ENCODE measurements around the gene PPP1R8. TPM values are rescaled to one million over a fixed set of nuclear protein-coding genes. Genes with fewer than 3 reads are reported as not detected.
A peak's percentile ranks its signal among the peaks of the same experiment; 100 is the strongest.
"Not testable (repeated sequence)": the region's sequence is repeated elsewhere in the genome, so short reads cannot be mapped to it uniquely, and the experiment has no call there.

The PPP1R8 gene
- total RNA-seq, 4 donors from 2014 or later, result 33.2 to 51.6 (median 42.0) TPM

DNA sequence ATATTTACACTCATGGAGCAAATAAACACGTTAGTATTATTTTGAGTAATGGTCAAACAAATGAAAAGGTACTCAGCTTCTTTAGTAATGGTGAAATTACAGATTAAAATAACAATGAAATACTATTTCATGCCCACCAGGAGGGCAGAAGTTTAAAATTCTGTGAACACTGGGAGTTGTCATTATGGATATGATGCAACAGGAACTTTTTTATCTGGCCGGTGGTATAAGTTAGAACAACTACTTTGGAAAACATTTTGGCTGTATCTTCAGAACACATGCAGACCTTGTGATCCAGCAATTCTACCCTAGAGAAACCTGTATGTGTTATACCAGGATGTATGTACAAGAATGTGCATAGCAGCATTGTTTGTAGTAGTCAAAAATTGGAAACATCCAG is 23.2 kb upstream of the PPP1R8 start:
- H3K4me1 ChIP-seq, result no peaks in the 10 kb centered on the region
- no peaks in the 10 kb centered on the region for H3K27me3 ChIP-seq
- H3K9me3 ChIP-seq, result no peaks in the 10 kb centered on the region
- H3K4me3 ChIP-seq, result no peak overlapping the region
- H3K27ac ChIP-seq (replicated peaks in 1 of 4), result no peak overlapping the region
- 75% methylated on average over 2 of the region's 2 CpGs for WGBS
- TF ChIP-seq POLR2AphosphoS5 (IDR thresholded peaks at IDR 0.05), result no peak
- TF ChIP-seq, protein P1, sequence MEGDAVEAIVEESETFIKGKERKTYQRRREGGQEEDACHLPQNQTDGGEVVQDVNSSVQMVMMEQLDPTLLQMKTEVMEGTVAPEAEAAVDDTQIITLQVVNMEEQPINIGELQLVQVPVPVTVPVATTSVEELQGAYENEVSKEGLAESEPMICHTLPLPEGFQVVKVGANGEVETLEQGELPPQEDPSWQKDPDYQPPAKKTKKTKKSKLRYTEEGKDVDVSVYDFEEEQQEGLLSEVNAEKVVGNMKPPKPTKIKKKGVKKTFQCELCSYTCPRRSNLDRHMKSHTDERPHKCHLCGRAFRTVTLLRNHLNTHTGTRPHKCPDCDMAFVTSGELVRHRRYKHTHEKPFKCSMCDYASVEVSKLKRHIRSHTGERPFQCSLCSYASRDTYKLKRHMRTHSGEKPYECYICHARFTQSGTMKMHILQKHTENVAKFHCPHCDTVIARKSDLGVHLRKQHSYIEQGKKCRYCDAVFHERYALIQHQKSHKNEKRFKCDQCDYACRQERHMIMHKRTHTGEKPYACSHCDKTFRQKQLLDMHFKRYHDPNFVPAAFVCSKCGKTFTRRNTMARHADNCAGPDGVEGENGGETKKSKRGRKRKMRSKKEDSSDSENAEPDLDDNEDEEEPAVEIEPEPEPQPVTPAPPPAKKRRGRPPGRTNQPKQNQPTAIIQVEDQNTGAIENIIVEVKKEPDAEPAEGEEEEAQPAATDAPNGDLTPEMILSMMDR (IDR thresholded peaks at IDR 0.05), result no peak
- no peak for TF ChIP-seq POLR2A (IDR thresholded peaks at IDR 0.05; ENCODE audit: low read depth)
- TF ChIP-seq EP300 (IDR thresholded peaks at IDR 0.05), result no peak
- H3K36me3 ChIP-seq, result peaks cover 12 to 75% (median 58%) of the 10 kb centered on the region in 4 donors
- DNase-seq (ENCODE audit: extremely low spot score), result no peak
- intact Hi-C loops (cut with DNase I), result no loop called here

DNA sequence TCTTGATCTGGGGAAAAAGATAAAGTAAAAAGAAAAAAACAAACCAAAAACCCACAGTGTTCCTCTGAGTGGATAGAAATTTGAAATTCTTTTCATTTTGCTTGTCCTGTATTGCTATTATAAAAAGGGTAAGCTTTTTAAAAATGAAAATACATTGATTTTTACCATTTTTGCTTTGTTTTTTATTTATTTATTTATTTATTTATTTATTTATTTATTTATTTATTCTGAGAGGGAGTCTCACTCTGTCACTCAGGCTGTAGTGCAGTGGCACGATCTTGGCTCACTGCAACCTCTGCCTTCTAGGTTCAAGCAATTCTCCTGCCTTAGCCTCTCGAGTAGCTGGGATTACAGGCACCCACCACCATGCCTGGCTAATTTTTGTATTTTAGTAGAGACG is 22.5 kb upstream of the PPP1R8 start:
- peaks cover 10 to 75% (median 60%) of the 10 kb centered on the region in 4 donors for H3K36me3 ChIP-seq
- H3K4me3 ChIP-seq; H3K27ac ChIP-seq (replicated peaks in 1 of 4); H3K9me3 ChIP-seq; DNase-seq (ENCODE audit: extremely low spot score); H3K27me3 ChIP-seq; intact Hi-C loops (cut with DNase I); H3K4me1 ChIP-seq: not testable (repeated sequence)
- 98% methylated on average over 3 of the region's 3 CpGs for WGBS

DNA sequence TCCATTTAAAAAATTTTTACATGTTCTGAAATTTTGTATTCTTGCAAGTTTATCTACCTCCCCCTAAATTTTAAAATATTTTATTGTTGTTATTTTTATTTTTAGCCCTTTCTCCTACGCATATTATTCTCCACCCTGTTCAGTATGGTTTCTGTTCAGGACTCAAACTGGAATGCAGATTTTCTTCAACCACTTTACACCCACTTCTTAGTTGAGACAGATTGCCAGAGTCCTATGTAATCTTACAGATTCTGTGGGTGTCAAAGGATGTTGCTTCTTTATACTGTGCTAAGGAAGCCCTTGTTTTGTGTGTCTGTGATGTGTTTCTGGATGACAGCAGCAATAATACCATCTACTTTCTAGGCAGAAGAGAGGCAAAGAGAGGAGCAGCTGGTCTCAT is 20.7 kb upstream of the PPP1R8 start:
- Histone ChIP-seq H3K27me3 (no peaks in the 10 kb centered on the region), H3K36me3 (peaks cover 13 to 73% (median 59%) of the 10 kb centered on the region in 4 donors), H3K27ac (replicated peaks in 1 of 4) (no peak overlapping the region), H3K9me3 (no peaks in the 10 kb centered on the region), H3K4me3 (no peak overlapping the region), H3K4me1 (no peaks in the 10 kb centered on the region)
- no peak for DNase-seq (ENCODE audit: extremely low spot score)
- intact Hi-C loops (cut with DNase I), result no loop called here
- WGBS, result 97% methylated on average over 1 of the region's 1 CpG
- TF ChIP-seq POLR2AphosphoS5 (IDR thresholded peaks at IDR 0.05) (no peak), EP300 (IDR thresholded peaks at IDR 0.05) (no peak), POLR2A (IDR thresholded peaks at IDR 0.05; ENCODE audit: low read depth) (no peak)
- TF ChIP-seq, protein P1 (IDR thresholded peaks at IDR 0.05), result no peak

DNA sequence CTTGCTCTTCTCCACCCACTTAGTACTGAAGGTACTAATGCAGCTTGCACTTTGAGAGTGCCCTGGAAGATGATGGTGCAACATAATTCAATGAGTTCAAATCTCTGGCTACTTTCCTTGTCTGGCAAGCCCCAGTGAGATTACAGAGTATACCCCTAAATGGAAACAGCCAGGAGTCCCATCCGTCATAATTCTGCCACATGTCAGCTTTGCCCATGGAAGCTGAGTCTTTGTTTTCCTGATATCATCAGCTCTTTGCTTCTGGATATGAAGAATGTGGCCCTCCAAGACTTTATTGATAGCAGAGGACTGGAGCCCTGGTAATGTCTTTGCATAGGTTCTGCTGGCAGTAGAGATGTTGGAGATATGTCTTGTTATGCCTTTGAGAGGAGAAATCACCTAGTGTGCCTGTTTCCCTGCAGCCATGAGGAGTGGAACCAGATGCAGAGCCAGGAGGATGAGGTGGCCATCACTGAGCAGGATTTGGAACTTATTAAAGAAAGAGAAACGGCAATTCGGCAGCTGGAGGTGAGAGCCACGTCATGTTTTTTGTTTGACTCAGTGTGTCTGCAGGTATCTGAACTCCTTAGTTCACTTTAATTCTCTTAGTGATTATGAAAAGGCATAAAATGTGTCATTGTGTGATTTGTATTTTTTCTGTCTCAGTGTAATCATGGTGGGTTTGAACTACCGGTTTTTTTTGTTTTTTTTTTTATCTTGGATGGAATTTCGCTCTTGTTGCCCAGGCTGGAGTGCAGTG is 18.7 kb upstream of the PPP1R8 start:
- DNase-seq (ENCODE audit: extremely low spot score), result no peak
- Histone ChIP-seq H3K4me1 (peaks cover 0 to 4% (median 2%) of the 10 kb centered on the region in 4 donors), H3K27ac (replicated peaks in 1 of 4) (no peak overlapping the region), H3K4me3 (no peak overlapping the region), H3K36me3 (peaks cover 13 to 71% (median 57%) of the 10 kb centered on the region in 4 donors), H3K27me3 (no peaks in the 10 kb centered on the region), H3K9me3 (no peaks in the 10 kb centered on the region)
- intact Hi-C loops (cut with DNase I), result no loop called here
- TF ChIP-seq POLR2A (IDR thresholded peaks at IDR 0.05; ENCODE audit: low read depth), result no peak
- no peak for TF ChIP-seq POLR2AphosphoS5 (IDR thresholded peaks at IDR 0.05)
- 94% methylated on average over 6 of the region's 6 CpGs for WGBS

DNA sequence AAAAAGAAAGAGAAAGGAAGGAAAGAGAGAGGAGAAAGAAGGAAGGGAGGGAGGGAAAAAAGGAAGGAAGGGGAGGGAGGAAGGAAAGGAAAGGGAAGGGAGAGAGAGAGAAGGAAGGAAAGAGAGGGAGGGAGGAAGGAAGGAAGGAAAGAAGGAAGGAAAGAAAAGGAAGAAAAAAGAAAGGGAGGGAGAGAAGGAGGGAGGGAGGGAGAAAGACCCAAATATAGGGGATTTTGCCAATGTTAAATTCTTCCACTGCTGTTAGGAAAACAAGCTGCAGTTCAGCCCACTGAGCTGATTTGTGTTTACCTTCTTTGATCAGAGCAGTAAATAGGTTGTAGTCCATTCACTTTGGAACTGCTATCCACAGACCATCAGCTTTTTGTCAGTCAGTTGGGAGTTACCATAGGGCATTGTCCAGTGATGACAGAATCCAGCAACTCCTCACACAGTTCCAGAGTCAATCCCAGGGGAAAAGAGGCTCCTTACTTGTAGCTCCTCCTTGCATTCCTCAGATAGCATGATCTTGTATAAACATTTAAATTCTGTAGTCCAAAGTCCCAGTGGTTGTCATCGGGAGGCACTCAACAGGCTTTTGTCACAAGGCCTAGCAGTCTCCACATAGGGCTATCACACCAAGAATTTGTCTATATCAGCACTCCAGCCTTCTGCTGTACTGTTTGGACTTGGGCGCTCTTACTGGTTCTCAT is 13.5 kb upstream of the PPP1R8 start:
- H3K9me3 ChIP-seq, result no peaks in the 10 kb centered on the region
- DNase-seq (ENCODE audit: extremely low spot score), result no peak
- H3K4me3 ChIP-seq, result no peak overlapping the region
- H3K36me3 ChIP-seq, result peaks cover 36 to 93% (median 85%) of the 10 kb centered on the region in 4 donors
- H3K4me1 ChIP-seq, result peaks cover 0 to 6% (median 5%) of the 10 kb centered on the region in 4 donors
- 65% methylated on average over 2 of the region's 2 CpGs for WGBS
- intact Hi-C loops (cut with DNase I), result no loop called here
- TF ChIP-seq, protein P1 (IDR thresholded peaks at IDR 0.05), result no peak
- TF ChIP-seq POLR2AphosphoS5 (IDR thresholded peaks at IDR 0.05) (no peak), EP300 (IDR thresholded peaks at IDR 0.05) (no peak), POLR2A (IDR thresholded peaks at IDR 0.05; ENCODE audit: low read depth) (no peak)
- H3K27ac ChIP-seq (replicated peaks in 1 of 4), result peak overlapping the region in 2 of 4 donors; percentile 24 to 34
- H3K27me3 ChIP-seq, result no peaks in the 10 kb centered on the region
